ENCODE data around the gene TCP1.

GRCh38 chr6:159754401-159754800 is 35.0 kb downstream of the TCP1 start:
- TF ChIP-seq POLR2A (IDR thresholded peaks at IDR 0.05; ENCODE audit: low read length) = no peak
- no peak for TF ChIP-seq GATA1 (IDR thresholded peaks at IDR 0.05; ENCODE audit: low read depth, low read length)
